Liver (tissue), 9 donors: Measurements from ENCODE around the gene KCNMA1. TPM values are rescaled to one million over a fixed set of nuclear protein-coding genes. Genes with fewer than 3 reads are reported as not detected.

Source experiments
- DNase-seq: peaks from one replicate; pipeline ENCODE4 v3.0.0-alpha.2; 2017; ENCODE audit warnings: low spot score
- H3K27ac ChIP-seq, 2 donors: one replicate each; pipeline ENCODE4 v1.7.0; 2013; ENCODE audit warnings: inconsistent platforms in 2 of 2, low read length in 2 of 2, control low read depth in 1 of 2, low read depth in 1 of 2, mild to moderate bottlenecking in 1 of 2
- H3K27me3 ChIP-seq, 4 donors: one replicate each; pipeline versions ENCODE4 v1.6.1 to v1.7.0; 2013; ENCODE audit warnings: low read length in 3 of 4, inconsistent platforms in 1 of 4, mild to moderate bottlenecking in 1 of 4, moderate library complexity in 1 of 4; ENCODE audit not compliant: control insufficient read depth in 4 of 4, insufficient read depth in 4 of 4
- H3K36me3 ChIP-seq, 4 donors: one replicate each; pipeline versions ENCODE4 v1.6.1 to v1.7.0; 2013; ENCODE audit warnings: low read length in 3 of 4, mild to moderate bottlenecking in 3 of 4, low read depth in 1 of 4, moderate library complexity in 1 of 4; ENCODE audit not compliant: control insufficient read depth in 4 of 4, insufficient read depth in 3 of 4
- H3K4me1 ChIP-seq, 4 donors: one replicate each; pipeline versions ENCODE4 v1.6.1 to v1.7.0; 2013; ENCODE audit warnings: low read length in 3 of 4, mild to moderate bottlenecking in 3 of 4, moderate library complexity in 1 of 4; ENCODE audit not compliant: control insufficient read depth in 4 of 4, insufficient read depth in 4 of 4
- H3K4me3 ChIP-seq, 3 donors: one replicate each; pipeline versions ENCODE4 v1.6.1 to v1.7.0; 2013; ENCODE audit warnings: low read length in 3 of 3, control low read depth in 1 of 3, low read depth in 1 of 3, mild to moderate bottlenecking in 1 of 3
- H3K9ac ChIP-seq, 2 donors: one replicate each; pipeline ENCODE4 v1.7.0; 2013; ENCODE audit warnings: low read length in 2 of 2, mild to moderate bottlenecking in 2 of 2, moderate library complexity in 2 of 2, control low read depth in 1 of 2, low read depth in 1 of 2
- H3K9me3 ChIP-seq, 4 donors: one replicate each; pipeline versions ENCODE4 v1.6.1 to v1.7.0; 2013; ENCODE audit warnings: low read length in 3 of 4; ENCODE audit not compliant: control insufficient read depth in 4 of 4
- CTCF ChIP-seq: fragments of 150-350 bp; IDR thresholded peaks from 2 replicates; pipeline ENCODE4 v1.5.1; 2017; ENCODE audit warnings: improper control_type of control experiment, low read depth, low read length; ENCODE audit not compliant: missing input control
- EGR1 ChIP-seq, 2 donors: IDR thresholded peaks; 2 replicates each; pipeline ENCODE4 v1.6.1; 2016 to 2018; ENCODE audit warnings: antibody characterized with exemption in 2 of 2, low read depth in 2 of 2
- FOXA1 ChIP-seq: IDR thresholded peaks from 2 replicates; pipeline ENCODE4 v1.6.1; 2016; ENCODE audit warnings: antibody characterized with exemption
- FOXA2 ChIP-seq: IDR thresholded peaks from 2 replicates; pipeline ENCODE4 v1.6.1; 2016; ENCODE audit warnings: antibody characterized with exemption
- GABPA ChIP-seq, 2 donors: IDR thresholded peaks in 1 of 2; conservative IDR thresholded peaks in 1 of 2; 2 replicates each; pipeline ENCODE4 v1.6.1; 2016; ENCODE audit warnings: antibody characterized with exemption in 2 of 2, mild to moderate bottlenecking in 1 of 2, moderate library complexity in 1 of 2
- HNF4A ChIP-seq, 2 donors: conservative IDR thresholded peaks; 2 replicates each; pipeline ENCODE4 v1.6.1; 2016; ENCODE audit warnings: antibody characterized with exemption in 2 of 2, mild to moderate bottlenecking in 2 of 2
- HNF4G ChIP-seq: IDR thresholded peaks from 2 replicates; pipeline ENCODE4 v1.6.1; 2016; ENCODE audit warnings: antibody characterized with exemption
- JUND ChIP-seq, 2 donors: IDR thresholded peaks; 2 replicates each; pipeline ENCODE4 v1.6.1; 2016; ENCODE audit warnings: antibody characterized with exemption in 2 of 2
- MAX ChIP-seq: IDR thresholded peaks from 2 replicates; pipeline ENCODE4 v1.6.1; 2016; ENCODE audit warnings: antibody characterized with exemption
- NR2F2 ChIP-seq: IDR thresholded peaks from 2 replicates; pipeline ENCODE4 v1.6.1; 2016; ENCODE audit warnings: antibody characterized with exemption
- RAD21 ChIP-seq, 2 donors: IDR thresholded peaks; 2 replicates each; pipeline ENCODE4 v1.6.1; 2016; ENCODE audit warnings: antibody characterized with exemption in 2 of 2, mild to moderate bottlenecking in 2 of 2
- REST ChIP-seq: IDR thresholded peaks from 2 replicates; pipeline ENCODE4 v1.6.1; 2016; ENCODE audit warnings: antibody characterized with exemption, mild to moderate bottlenecking
- RXRA ChIP-seq, 2 donors: IDR thresholded peaks; 2 replicates each; pipeline ENCODE4 v1.6.1; 2017 to 2018; ENCODE audit warnings: antibody characterized with exemption in 2 of 2, mild to moderate bottlenecking in 1 of 2
- SP1 ChIP-seq: IDR thresholded peaks from 2 replicates; pipeline ENCODE4 v1.6.1; 2018; ENCODE audit warnings: antibody characterized with exemption, mild to moderate bottlenecking
- TAF1 ChIP-seq: conservative IDR thresholded peaks from 2 replicates; pipeline ENCODE4 v1.6.1; 2016; ENCODE audit warnings: antibody characterized with exemption, mild to moderate bottlenecking
- YY1 ChIP-seq: IDR thresholded peaks from 2 replicates; pipeline ENCODE4 v1.6.1; 2016; ENCODE audit warnings: antibody characterized with exemption, mild to moderate bottlenecking
- WGBS: extraction: QIAGEN DNeasy Blood & Tissue Kit; methylation state at CpG from one replicate; pipeline ENCODE4 v1.1.7; 2013; 5-methylcytosine and 5-hydroxymethylcytosine counted together
- polyA plus RNA-seq, 2 donors: library from polyadenylated mRNA; stranded (reverse) in 1 of 2; unstranded in 1 of 2; fragments of 200-250 nt in 1 of 2; fragments of >200 nt in 1 of 2; fragmentation: Nextera tagmentation in 1 of 2; extraction: Ambion mirVana in 1 of 2; gene quantifications; one replicate each; pipeline versions ENCODE4 v1.2.1 to v1.2.3, GENCODE V29; 2013 to 2015
- total RNA-seq, 2 donors: library from RNA; depleted of rRNA; stranded (reverse); fragments of >200 nt; gene quantifications; one replicate each; pipeline ENCODE4 v1.2.3, GENCODE V29; 2014
- TF ChIP-seq, protein P1 (sequence below): IDR thresholded peaks from 2 replicates; pipeline ENCODE4 v1.6.1; 2016; ENCODE audit warnings: antibody characterized with exemption
- donor health status: healthy.
- donor health status: healthy.
- donor health status: healthy.
- donor health status: healthy.
- donor health status: healthy.

The KCNMA1 gene
- total and polyA plus RNA-seq, 4 donors: 2.5 to 9.7 (median 4.7) TPM

DNA sequence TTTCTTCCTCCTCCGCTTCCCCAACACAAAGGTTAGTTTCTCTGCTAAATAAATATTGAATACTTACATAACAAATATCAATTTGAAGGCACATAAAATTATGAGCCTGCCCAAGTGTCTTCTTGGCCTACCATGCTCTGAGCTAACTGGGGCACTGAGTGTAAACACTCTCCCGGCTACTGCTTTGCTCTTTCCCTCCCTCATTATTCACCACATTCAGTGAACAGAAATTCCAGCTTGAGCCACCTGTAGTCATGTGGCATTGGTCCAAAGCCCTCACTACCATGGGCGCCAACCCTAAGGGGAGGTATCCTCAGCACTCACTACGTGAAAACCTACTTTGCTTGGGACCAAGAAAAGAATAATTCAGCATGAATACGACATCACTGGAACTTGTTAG lies 409.0 kb downstream of the KCNMA1 start:
- H3K27me3 ChIP-seq: no peaks in the 10 kb centered on the region
- H3K4me3 ChIP-seq: no peak overlapping the region
- peaks cover 0 to 27% (median 22%) of the 10 kb centered on the region in 4 donors for H3K4me1 ChIP-seq
- no peak for DNase-seq
- no peak overlapping the region for H3K27ac ChIP-seq
- H3K9ac ChIP-seq: no peak overlapping the region
- no peaks in the 10 kb centered on the region for H3K9me3 ChIP-seq
- WGBS: 71% methylated on average over 5 of the region's 5 CpGs
- TF ChIP-seq MAX (no peak), EGR1 (IDR thresholded peaks at IDR 0.05; ENCODE audit: low read depth in 2 of 2) (no peak), TAF1 (no peak), FOXA1 (no peak), CTCF (no peak), GABPA (IDR thresholded peaks at IDR 0.05 in 1 of 2, conservative IDR thresholded peaks at IDR 0.05 in 1 of 2) (no peak), SP1 (no peak), YY1 (no peak), RXRA (IDR thresholded peaks at IDR 0.05) (no peak), RAD21 (IDR thresholded peaks at IDR 0.05) (no peak), JUND (IDR thresholded peaks at IDR 0.05) (no peak), HNF4G (no peak), REST (no peak)
- TF ChIP-seq, protein P1, sequence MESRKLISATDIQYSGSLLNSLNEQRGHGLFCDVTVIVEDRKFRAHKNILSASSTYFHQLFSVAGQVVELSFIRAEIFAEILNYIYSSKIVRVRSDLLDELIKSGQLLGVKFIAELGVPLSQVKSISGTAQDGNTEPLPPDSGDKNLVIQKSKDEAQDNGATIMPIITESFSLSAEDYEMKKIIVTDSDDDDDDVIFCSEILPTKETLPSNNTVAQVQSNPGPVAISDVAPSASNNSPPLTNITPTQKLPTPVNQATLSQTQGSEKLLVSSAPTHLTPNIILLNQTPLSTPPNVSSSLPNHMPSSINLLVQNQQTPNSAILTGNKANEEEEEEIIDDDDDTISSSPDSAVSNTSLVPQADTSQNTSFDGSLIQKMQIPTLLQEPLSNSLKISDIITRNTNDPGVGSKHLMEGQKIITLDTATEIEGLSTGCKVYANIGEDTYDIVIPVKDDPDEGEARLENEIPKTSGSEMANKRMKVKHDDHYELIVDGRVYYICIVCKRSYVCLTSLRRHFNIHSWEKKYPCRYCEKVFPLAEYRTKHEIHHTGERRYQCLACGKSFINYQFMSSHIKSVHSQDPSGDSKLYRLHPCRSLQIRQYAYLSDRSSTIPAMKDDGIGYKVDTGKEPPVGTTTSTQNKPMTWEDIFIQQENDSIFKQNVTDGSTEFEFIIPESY: no peak
- H3K36me3 ChIP-seq: no peaks in the 10 kb centered on the region

DNA sequence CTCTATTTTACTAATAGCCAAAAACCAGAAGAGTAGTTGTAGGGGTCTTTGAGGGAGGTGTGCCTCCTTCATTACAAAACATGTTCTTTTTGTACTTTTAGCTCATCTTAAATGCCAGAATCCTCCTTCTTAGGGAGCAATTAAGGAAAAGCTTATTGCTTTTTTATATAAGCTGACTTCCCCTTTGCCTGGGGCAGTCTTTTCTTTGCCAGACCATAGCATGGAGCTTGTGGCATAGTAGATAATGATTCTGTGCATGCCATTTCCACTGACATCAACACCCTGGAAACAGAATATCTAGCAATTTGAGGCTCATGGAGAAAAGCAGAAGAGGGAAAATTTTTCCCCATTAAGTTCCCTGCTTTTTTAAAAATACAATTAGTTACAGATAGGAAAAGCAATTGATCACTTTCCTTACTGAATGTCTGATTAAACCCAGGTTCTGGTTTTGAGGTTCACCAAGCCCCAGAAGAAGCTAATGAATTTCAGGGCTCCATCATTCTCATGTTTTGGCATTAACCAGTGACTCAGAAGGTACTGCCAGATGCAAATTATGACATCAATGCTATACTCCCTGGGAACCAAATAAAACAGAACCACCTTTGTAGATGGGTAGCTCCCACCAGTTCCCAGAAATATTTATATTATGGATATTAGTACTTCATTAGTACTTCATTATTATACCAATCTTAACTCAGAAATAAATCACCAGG lies 410.6 kb downstream of the KCNMA1 start:
- no peak overlapping the region for H3K9ac ChIP-seq
- no peak for TF ChIP-seq EGR1 (IDR thresholded peaks at IDR 0.05; ENCODE audit: low read depth in 2 of 2)
- TF ChIP-seq HNF4A (conservative IDR thresholded peaks at IDR 0.05): no peak
- TF ChIP-seq NR2F2: no peak
- TF ChIP-seq, protein P1: no peak
- TF ChIP-seq JUND (IDR thresholded peaks at IDR 0.05): no peak
- no peak for TF ChIP-seq FOXA1
- no peak for TF ChIP-seq REST
- no peak for TF ChIP-seq TAF1
- no peak for TF ChIP-seq MAX
- TF ChIP-seq SP1: no peak
- no peak for TF ChIP-seq FOXA2
- no peak overlapping the region for H3K4me3 ChIP-seq
- H3K9me3 ChIP-seq: no peaks in the 10 kb centered on the region
- no peak for DNase-seq
- no peak overlapping the region for H3K27ac ChIP-seq
- H3K27me3 ChIP-seq: no peaks in the 10 kb centered on the region
- H3K4me1 ChIP-seq: peaks cover 0 to 27% (median 22%) of the 10 kb centered on the region in 4 donors
- H3K36me3 ChIP-seq: no peaks in the 10 kb centered on the region
